Coronary artery (tissue), 2 donors: ENCODE data around the gene SLC30A2.

Experiments used
- DNase-seq: peaks from one replicate; pipeline ENCODE4 v3.0.0-alpha.2; 2017; ENCODE audit warnings: low spot score
- H3K27ac ChIP-seq, 2 donors: fragments of 200-600 bp; sonication (generic); one replicate each; pipeline ENCODE4 v1.5.1; 2016 to 2019
- H3K4me3 ChIP-seq: fragments of 200-600 bp; sonication (generic); 2 replicates; pipeline ENCODE4 v1.5.1; 2016; ENCODE audit warnings: mild to moderate bottlenecking, moderate library complexity
- CTCF ChIP-seq: fragments of 200-600 bp; sonication (generic); IDR thresholded peaks from one replicate; pipeline ENCODE4 v1.5.1; 2019; ENCODE audit warnings: antibody characterized with exemption

The SLC30A2 gene

GRCh38 chr1:26029864-26030481 is 15.9 kb downstream of the SLC30A2 start:
- no peak for DNase-seq
- H3K27ac ChIP-seq, result no peak overlapping the region
- TF ChIP-seq CTCF, result no peak
- no peak overlapping the region for H3K4me3 ChIP-seq

- H3K4me3 ChIP-seq, result no peak overlapping the region
- TF ChIP-seq CTCF, result no peak
- no peak overlapping the region for H3K27ac ChIP-seq
- no peak for DNase-seq
These were observed 16.7 kb downstream of the SLC30A2 start for GRCh38 chr1:26029054-26029863.

GRCh38 chr1:26028490-26028980 is 17.4 kb downstream of the SLC30A2 start:
- Histone ChIP-seq H3K4me3 (no peak overlapping the region), H3K27ac (no peak overlapping the region)
- TF ChIP-seq CTCF, result no peak
- DNase-seq, result no peak

- DNase-seq, result no peak
- TF ChIP-seq CTCF, result no peak
- H3K4me3 ChIP-seq, result no peak overlapping the region
- no peak overlapping the region for H3K27ac ChIP-seq
These were observed 18.0 kb downstream of the SLC30A2 start for GRCh38 chr1:26027716-26028489.

- TF ChIP-seq CTCF, result no peak
- Histone ChIP-seq H3K4me3 (no peak overlapping the region), H3K27ac (no peak overlapping the region)
- no peak for DNase-seq
These were observed 20.4 kb downstream of the SLC30A2 start for GRCh38 chr1:26025517-26025916.

GRCh38 chr1:26025060-26025459 is 20.9 kb downstream of the SLC30A2 start:
- Histone ChIP-seq H3K4me3 (no peak overlapping the region), H3K27ac (peak overlapping the region in 1 of 2 donors; percentile 11)

More at GRCh38 chr1:26025060-26025459, 20.9 kb downstream of the SLC30A2 start:
- no peak for TF ChIP-seq CTCF
- DNase-seq, result no peak
